A549 (cell line): ENCODE data around the gene BCL2L13. TPM values are rescaled to one million over a fixed set of nuclear protein-coding genes. Genes with fewer than 3 reads are reported as not detected.

Experiments
- ATAC-seq, 2 experiments: fragments of 200-7000 bp in 1 of 2; fragments of >200 bp in 1 of 2; cut with Nextera tagmentation in 1 of 2; cut with Tn5 transposase in 1 of 2; 3 replicates each; pipeline versions ENCODE4 v1.8.0 to v1.9.1; 2018 to 2020; ENCODE audit warnings: mild to moderate bottlenecking in 1 of 2, moderate library complexity in 1 of 2
- CTCF ChIA-PET: fragments of 300-600 bp; sonication (Branson Sonifier 250); formaldehyde crosslinking; extraction: SDS; loops from one replicate; lab custom pipeline; 2021; ENCODE audit warnings: antibody characterized with exemption, inconsistent platforms; lab: Yijun Ruan, JAX
- POLR2A ChIA-PET: fragments of 350-600 bp; formaldehyde crosslinking; extraction: SDS; loops from one replicate; lab custom pipeline; 2021; ENCODE audit warnings: antibody characterized with exemption, inconsistent platforms; lab: Yijun Ruan, JAX
- DNase-seq, 2 experiments: peaks; one replicate each; pipeline versions ENCODE4 v3.0.0 to v3.0.0-alpha.2; 2011 to 2016; ENCODE audit warnings: low read depth in 1 of 2, low spot score in 1 of 2
- FAIRE-seq: peaks from 2 replicates; lab custom pipeline; 2011; peaks lifted over from hg19 to GRCh38; lab: Jason Lieb, UNC
- H3K27ac ChIP-seq, 2 experiments: fragments of >200 bp; sonication (Bioruptor Twin); formaldehyde crosslinking; 3 replicates each; pipeline ENCODE4 v1.5.1; 2016 to 2017
- H3K4me1 ChIP-seq: fragments of >200 bp; sonication (Bioruptor Twin); formaldehyde crosslinking; 3 replicates; pipeline ENCODE4 v1.6.1; 2016
- H3K4me2 ChIP-seq: fragments of >200 bp; sonication (Bioruptor Twin); formaldehyde crosslinking; 3 replicates; pipeline ENCODE4 v1.6.1; 2016
- H3K4me3 ChIP-seq: fragments of >200 bp; sonication (Bioruptor Twin); formaldehyde crosslinking; 3 replicates; pipeline ENCODE4 v1.5.1; 2016
- H3K9me3 ChIP-seq: fragments of >200 bp; sonication (Bioruptor Twin); formaldehyde crosslinking; 3 replicates; pipeline ENCODE4 v1.6.1; 2016
- CEBPB ChIP-seq, 2 experiments: fragments of >200 bp in 1 of 2; sonication (Bioruptor Twin) in 1 of 2; formaldehyde crosslinking in 1 of 2; IDR thresholded peaks; 2 replicates each; pipeline ENCODE4 v1.6.1; 2012 to 2016
- EHF ChIP-seq: fragments of 250-450 bp; sonication (Bioruptor Pico); IDR thresholded peaks from 2 replicates; pipeline ENCODE4 v1.5.0; 2020; ENCODE audit warnings: mild to moderate bottlenecking
- GATA3 ChIP-seq: IDR thresholded peaks from 2 replicates; pipeline ENCODE4 v1.6.1; 2012; ENCODE audit warnings: borderline replicate concordance
- HOXB13 ChIP-seq: fragments of 250-450 bp; sonication (Bioruptor Pico); IDR thresholded peaks from 2 replicates; pipeline ENCODE4 v1.5.0; 2020; ENCODE audit warnings: low read depth, mild to moderate bottlenecking, moderate library complexity
- JUNB ChIP-seq: fragments of >200 bp; sonication (Bioruptor Twin); formaldehyde crosslinking; IDR thresholded peaks from 2 replicates; pipeline ENCODE4 v1.6.1; 2016
- KDM1A ChIP-seq: fragments of 200-600 bp; sonication (generic); IDR thresholded peaks from 2 replicates; pipeline ENCODE4 v1.6.1; 2016; ENCODE audit warnings: low read depth, mild to moderate bottlenecking
- NFE2L2 ChIP-seq: fragments of 150-350 bp; conservative IDR thresholded peaks from 2 replicates; pipeline ENCODE4 v1.6.1; 2014; ENCODE audit warnings: low read length
- PHF8 ChIP-seq: fragments of 200-600 bp; sonication (generic); IDR thresholded peaks from 2 replicates; pipeline ENCODE4 v1.6.1; 2016; ENCODE audit warnings: low read depth, mild to moderate bottlenecking, antibody characterized with exemption, moderate library complexity, borderline replicate concordance
- RARB ChIP-seq: fragments of 250-450 bp; sonication (Bioruptor Pico); IDR thresholded peaks from 2 replicates; pipeline ENCODE4 v1.8.0; 2021; ENCODE audit warnings: mild to moderate bottlenecking, moderate library complexity
- RCOR1 ChIP-seq: fragments of 150-350 bp; IDR thresholded peaks from 2 replicates; pipeline ENCODE4 v1.6.1; 2014; ENCODE audit warnings: antibody characterized with exemption, low read length, low read depth
- TP53 ChIP-seq: fragments of 250-450 bp; sonication (Bioruptor Pico); IDR thresholded peaks from 2 replicates; pipeline ENCODE4 v1.5.0; 2021; ENCODE audit warnings: mild to moderate bottlenecking, moderate library complexity
- ZC3H11A ChIP-seq: fragments of 450-650 bp; IDR thresholded peaks from 2 replicates; pipeline ENCODE4 v1.6.1; 2014; ENCODE audit warnings: antibody characterized with exemption, mild to moderate bottlenecking
- ZSCAN20 ChIP-seq: fragments of 250-450 bp; sonication (Bioruptor Pico); IDR thresholded peaks from 2 replicates; pipeline ENCODE4 v1.8.0; 2022; ENCODE audit warnings: mild to moderate bottlenecking, moderate library complexity
- WGBS: methylation state at CpG from one replicate; pipeline ENCODE4 v1.1.6; 2017; ENCODE audit errors: missing lambda C conversion rate; 5-methylcytosine and 5-hydroxymethylcytosine counted together
- polyA plus RNA-seq, 4 experiments: library from polyadenylated mRNA; depleted of rRNA in 3 of 4; stranded (reverse); fragments of >200 nt; fragmentation: RNase III in 1 of 4; extraction: RNeasy Plus Mini Kit Qiagen cat#74134 plus additional on column Dnase treatment in 1 of 4; gene quantifications; 2 replicates in 3 of 4; 3 replicates in 1 of 4; pipeline ENCODE4 v1.2.3, GENCODE V29; 2011 to 2017
- TF ChIP-seq, protein P1 (sequence below): fragments of 200-600 bp; sonication (generic); IDR thresholded peaks from 2 replicates; pipeline ENCODE4 v1.6.1; 2016; ENCODE audit warnings: antibody characterized with exemption, mild to moderate bottlenecking, moderate library complexity
- TF ChIP-seq, protein P2 (sequence below): IDR thresholded peaks from 2 replicates; pipeline ENCODE4 v1.6.1; 2012
- TF ChIP-seq, protein P3 (sequence below): fragments of 250-450 bp; sonication (Bioruptor Pico); IDR thresholded peaks from 2 replicates; pipeline ENCODE4 v1.5.0; 2020; ENCODE audit warnings: low read depth, mild to moderate bottlenecking, moderate library complexity
- TF ChIP-seq, protein P4 (sequence below): fragments of >200 bp; sonication (Bioruptor Twin); formaldehyde crosslinking; IDR thresholded peaks from 3 replicates; pipeline ENCODE4 v1.5.1; 2016
- TF ChIP-seq, protein P5 (sequence below): IDR thresholded peaks from 2 replicates; pipeline ENCODE4 v1.6.1; 2012

The BCL2L13 gene
- polyA plus RNA-seq, 2 of the 4 experiments (the other 2 are of a cell fraction): 36.9 to 44.9 TPM

DNA sequence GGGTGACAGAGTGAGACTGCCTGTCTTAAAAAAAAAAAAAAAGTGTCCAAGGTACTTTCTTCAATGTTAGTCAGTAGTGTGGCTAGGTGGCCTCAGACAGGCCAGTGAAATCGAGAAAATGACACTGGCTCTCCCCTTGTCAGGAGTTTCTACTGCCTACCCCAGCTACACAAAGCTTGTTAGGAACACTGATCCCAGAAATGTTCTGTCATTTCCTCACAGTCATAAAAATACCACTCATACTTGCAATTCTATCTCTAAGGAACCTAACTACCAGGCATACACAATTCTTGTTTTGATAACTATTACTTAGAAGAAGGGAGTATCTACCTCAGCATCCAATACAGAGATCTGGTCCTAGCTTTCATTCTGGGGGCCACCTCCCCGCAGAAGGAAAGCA is 41.3 kb upstream of the BCL2L13 start:
- H3K27ac ChIP-seq: no peak overlapping the region
- no peaks in the 10 kb centered on the region for H3K4me1 ChIP-seq
- CTCF ChIA-PET: interaction anchor here (0.7 kb wide), 1 partner anchor 485 kb away, joined by 3 read pairs; no protein-coding TSS in a partner anchor
- 88% methylated on average over 2 of the region's 2 CpGs for WGBS
- POLR2A ChIA-PET: no interaction called here
- H3K4me3 ChIP-seq: no peak overlapping the region
- H3K9me3 ChIP-seq: no peaks in the 10 kb centered on the region
- no peak overlapping the region for H3K4me2 ChIP-seq
- no peak for TF ChIP-seq ZC3H11A
- FAIRE-seq: no peak
- DNase-seq: no peak
- no peak for ATAC-seq

DNA sequence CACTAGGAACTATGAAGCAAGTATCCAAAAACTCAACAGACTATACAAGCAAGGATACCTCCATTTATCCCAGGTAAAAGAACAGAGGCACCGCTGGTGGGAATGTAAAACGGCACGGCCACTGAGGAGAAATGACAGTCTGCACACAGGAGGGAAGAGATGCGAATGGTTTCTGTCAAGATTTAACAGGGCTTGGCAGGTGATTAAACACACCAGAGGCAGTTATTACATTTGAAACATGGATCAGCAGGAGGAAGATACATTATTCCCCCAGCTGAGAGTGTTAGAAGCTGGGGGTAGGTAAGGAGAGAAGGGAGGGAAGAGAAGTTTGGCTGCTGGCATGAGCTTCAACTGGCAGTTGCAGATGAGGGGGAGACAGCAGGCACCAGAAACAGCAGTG is 40.2 kb upstream of the BCL2L13 start:
- Histone ChIP-seq H3K4me2 (no peak overlapping the region), H3K4me1 (no peaks in the 10 kb centered on the region), H3K27ac (no peak overlapping the region), H3K4me3 (no peak overlapping the region), H3K9me3 (no peaks in the 10 kb centered on the region)
- TF ChIP-seq, protein P1, sequence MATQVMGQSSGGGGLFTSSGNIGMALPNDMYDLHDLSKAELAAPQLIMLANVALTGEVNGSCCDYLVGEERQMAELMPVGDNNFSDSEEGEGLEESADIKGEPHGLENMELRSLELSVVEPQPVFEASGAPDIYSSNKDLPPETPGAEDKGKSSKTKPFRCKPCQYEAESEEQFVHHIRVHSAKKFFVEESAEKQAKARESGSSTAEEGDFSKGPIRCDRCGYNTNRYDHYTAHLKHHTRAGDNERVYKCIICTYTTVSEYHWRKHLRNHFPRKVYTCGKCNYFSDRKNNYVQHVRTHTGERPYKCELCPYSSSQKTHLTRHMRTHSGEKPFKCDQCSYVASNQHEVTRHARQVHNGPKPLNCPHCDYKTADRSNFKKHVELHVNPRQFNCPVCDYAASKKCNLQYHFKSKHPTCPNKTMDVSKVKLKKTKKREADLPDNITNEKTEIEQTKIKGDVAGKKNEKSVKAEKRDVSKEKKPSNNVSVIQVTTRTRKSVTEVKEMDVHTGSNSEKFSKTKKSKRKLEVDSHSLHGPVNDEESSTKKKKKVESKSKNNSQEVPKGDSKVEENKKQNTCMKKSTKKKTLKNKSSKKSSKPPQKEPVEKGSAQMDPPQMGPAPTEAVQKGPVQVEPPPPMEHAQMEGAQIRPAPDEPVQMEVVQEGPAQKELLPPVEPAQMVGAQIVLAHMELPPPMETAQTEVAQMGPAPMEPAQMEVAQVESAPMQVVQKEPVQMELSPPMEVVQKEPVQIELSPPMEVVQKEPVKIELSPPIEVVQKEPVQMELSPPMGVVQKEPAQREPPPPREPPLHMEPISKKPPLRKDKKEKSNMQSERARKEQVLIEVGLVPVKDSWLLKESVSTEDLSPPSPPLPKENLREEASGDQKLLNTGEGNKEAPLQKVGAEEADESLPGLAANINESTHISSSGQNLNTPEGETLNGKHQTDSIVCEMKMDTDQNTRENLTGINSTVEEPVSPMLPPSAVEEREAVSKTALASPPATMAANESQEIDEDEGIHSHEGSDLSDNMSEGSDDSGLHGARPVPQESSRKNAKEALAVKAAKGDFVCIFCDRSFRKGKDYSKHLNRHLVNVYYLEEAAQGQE: no peak
- no peak for TF ChIP-seq GATA3
- no peak for TF ChIP-seq ZSCAN20 (CRISPR knock-in tag)
- no peak for TF ChIP-seq HOXB13 (CRISPR knock-in tag)
- ChIA-PET CTCF (no interaction called here), POLR2A (no interaction called here)
- WGBS: 93% methylated on average over 4 of the region's 4 CpGs
- no peak for ATAC-seq
- DNase-seq: no peak
- no peak for FAIRE-seq

DNA sequence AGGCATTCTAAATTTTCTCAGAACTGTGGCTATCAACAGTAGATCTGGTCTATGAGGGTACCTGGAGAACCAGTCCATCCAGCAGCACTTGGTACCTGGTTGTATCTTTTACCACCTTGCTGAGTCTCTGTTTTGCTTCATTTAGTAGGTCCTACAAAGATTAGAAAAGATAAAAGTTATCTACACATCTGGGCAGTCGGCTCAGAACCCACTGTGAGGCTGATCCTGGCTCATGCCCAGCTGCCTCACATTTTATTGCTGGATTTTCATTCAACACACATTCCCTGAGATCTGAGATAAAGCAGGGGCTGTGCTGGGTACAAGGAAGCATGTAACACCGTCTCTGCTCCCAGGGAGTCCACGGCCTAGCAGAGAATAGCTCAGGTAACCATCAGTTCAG is 37.5 kb upstream of the BCL2L13 start:
- 85% methylated on average over 3 of the region's 3 CpGs for WGBS
- DNase-seq: no peak
- no peak overlapping the region for H3K4me3 ChIP-seq
- FAIRE-seq: no peak
- TF ChIP-seq, protein P2, sequence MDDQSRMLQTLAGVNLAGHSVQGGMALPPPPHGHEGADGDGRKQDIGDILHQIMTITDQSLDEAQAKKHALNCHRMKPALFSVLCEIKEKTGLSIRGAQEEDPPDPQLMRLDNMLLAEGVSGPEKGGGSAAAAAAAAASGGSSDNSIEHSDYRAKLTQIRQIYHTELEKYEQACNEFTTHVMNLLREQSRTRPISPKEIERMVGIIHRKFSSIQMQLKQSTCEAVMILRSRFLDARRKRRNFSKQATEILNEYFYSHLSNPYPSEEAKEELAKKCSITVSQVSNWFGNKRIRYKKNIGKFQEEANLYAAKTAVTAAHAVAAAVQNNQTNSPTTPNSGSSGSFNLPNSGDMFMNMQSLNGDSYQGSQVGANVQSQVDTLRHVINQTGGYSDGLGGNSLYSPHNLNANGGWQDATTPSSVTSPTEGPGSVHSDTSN: no peak
- TF ChIP-seq, protein P1: no peak
- no peak for TF ChIP-seq NFE2L2
- TF ChIP-seq KDM1A: no peak
- TF ChIP-seq, protein P3, sequence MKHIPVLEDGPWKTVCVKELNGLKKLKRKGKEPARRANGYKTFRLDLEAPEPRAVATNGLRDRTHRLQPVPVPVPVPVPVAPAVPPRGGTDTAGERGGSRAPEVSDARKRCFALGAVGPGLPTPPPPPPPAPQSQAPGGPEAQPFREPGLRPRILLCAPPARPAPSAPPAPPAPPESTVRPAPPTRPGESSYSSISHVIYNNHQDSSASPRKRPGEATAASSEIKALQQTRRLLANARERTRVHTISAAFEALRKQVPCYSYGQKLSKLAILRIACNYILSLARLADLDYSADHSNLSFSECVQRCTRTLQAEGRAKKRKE: no peak
- TF ChIP-seq EHF: no peak
- no peak for TF ChIP-seq RARB (CRISPR knock-in tag)
- no peak for TF ChIP-seq RCOR1
- TF ChIP-seq CEBPB (IDR thresholded peaks at IDR 0.05): no peak
- no peak for TF ChIP-seq PHF8
- TF ChIP-seq, protein P4, sequence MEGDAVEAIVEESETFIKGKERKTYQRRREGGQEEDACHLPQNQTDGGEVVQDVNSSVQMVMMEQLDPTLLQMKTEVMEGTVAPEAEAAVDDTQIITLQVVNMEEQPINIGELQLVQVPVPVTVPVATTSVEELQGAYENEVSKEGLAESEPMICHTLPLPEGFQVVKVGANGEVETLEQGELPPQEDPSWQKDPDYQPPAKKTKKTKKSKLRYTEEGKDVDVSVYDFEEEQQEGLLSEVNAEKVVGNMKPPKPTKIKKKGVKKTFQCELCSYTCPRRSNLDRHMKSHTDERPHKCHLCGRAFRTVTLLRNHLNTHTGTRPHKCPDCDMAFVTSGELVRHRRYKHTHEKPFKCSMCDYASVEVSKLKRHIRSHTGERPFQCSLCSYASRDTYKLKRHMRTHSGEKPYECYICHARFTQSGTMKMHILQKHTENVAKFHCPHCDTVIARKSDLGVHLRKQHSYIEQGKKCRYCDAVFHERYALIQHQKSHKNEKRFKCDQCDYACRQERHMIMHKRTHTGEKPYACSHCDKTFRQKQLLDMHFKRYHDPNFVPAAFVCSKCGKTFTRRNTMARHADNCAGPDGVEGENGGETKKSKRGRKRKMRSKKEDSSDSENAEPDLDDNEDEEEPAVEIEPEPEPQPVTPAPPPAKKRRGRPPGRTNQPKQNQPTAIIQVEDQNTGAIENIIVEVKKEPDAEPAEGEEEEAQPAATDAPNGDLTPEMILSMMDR: no peak
- TF ChIP-seq, protein P5, sequence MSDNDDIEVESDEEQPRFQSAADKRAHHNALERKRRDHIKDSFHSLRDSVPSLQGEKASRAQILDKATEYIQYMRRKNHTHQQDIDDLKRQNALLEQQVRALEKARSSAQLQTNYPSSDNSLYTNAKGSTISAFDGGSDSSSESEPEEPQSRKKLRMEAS: no peak
- no peak for TF ChIP-seq JUNB
- TF ChIP-seq TP53: no peak
- TF ChIP-seq ZSCAN20 (CRISPR knock-in tag): no peak
- TF ChIP-seq, all 56 proteins: peak for 0
- ATAC-seq: no peak
- ChIA-PET CTCF (interaction anchor here (1.2 kb wide), 1 partner anchor 43 kb away, joined by 4 read pairs; no protein-coding TSS in a partner anchor), POLR2A (no interaction called here)
- no peaks in the 10 kb centered on the region for H3K4me1 ChIP-seq
- H3K27ac ChIP-seq: no peak overlapping the region
- no peaks in the 10 kb centered on the region for H3K9me3 ChIP-seq
- H3K4me2 ChIP-seq: no peak overlapping the region
